GM12872 (cell line): ENCODE data around the gene UFM1.

Experiments used
- CTCF ChIP-seq: IDR thresholded peaks from 3 replicates; pipeline ENCODE4 v1.5.1; 2011; ENCODE audit warnings: low read depth, mild to moderate bottlenecking, low read length, moderate library complexity; ENCODE audit not compliant: insufficient read depth

The UFM1 gene

GRCh38 chr13:38325426-38325825 is 24.2 kb upstream of the UFM1 start:
- TF ChIP-seq CTCF = no peak

- TF ChIP-seq CTCF = no peak
Observed at GRCh38 chr13:38328699-38329098, 21.0 kb upstream of the UFM1 start.

- no peak for TF ChIP-seq CTCF
Observed at GRCh38 chr13:38334845-38335244, 14.8 kb upstream of the UFM1 start.

- no peak for TF ChIP-seq CTCF
Observed at GRCh38 chr13:38338089-38338488, 11.6 kb upstream of the UFM1 start.

GRCh38 chr13:38340624-38341023 is 9.0 kb upstream of the UFM1 start:
- no peak for TF ChIP-seq CTCF

- TF ChIP-seq CTCF = no peak
Observed at GRCh38 chr13:38341149-38341692, 8.4 kb upstream of the UFM1 start.

GRCh38 chr13:38346764-38347163 is 2.9 kb upstream of the UFM1 start:
- TF ChIP-seq CTCF = no peak
